B cell (primary cell): Measurements from ENCODE around the gene PRKN. TPM values are rescaled to one million over a fixed set of nuclear protein-coding genes. Genes with fewer than 3 reads are reported as not detected.

Experiments
- ATAC-seq: fragments of 200-7000 bp; cut with Tn5 transposase; one replicate; pipeline ENCODE4 v1.10.0; 2021; ENCODE audit warnings: low read depth, mild to moderate bottlenecking, moderate number of reproducible peaks, moderate library complexity
- CTCF ChIA-PET: fragments of 350-600 bp; sonication (Branson Sonifier 250); formaldehyde crosslinking; loops from one replicate; lab custom pipeline; 2021; ENCODE audit warnings: antibody characterized with exemption, inconsistent platforms; lab: Charles Lee
- POLR2A ChIA-PET: fragments of 350-600 bp; sonication (Branson Sonifier 250); formaldehyde crosslinking; loops from one replicate; lab custom pipeline; 2021; ENCODE audit warnings: antibody characterized with exemption; lab: Charles Lee
- DNase-seq: peaks from one replicate; pipeline ENCODE4 v3.0.0; 2013
- H2AFZ ChIP-seq: 2 replicates; pipeline ENCODE4 v1.6.1; 2012; ENCODE audit warnings: mild to moderate bottlenecking, low read depth, low read length; ENCODE audit not compliant: insufficient read depth, poor library complexity, severe bottlenecking
- H3K27ac ChIP-seq, 2 donors: 1 replicate in 1 of 2; 2 replicates in 1 of 2; pipeline ENCODE4 v1.5.1; 2012 to 2013; ENCODE audit warnings: low read length in 2 of 2, mild to moderate bottlenecking in 2 of 2, moderate library complexity in 1 of 2
- H3K27me3 ChIP-seq, 4 experiments: fragments of 200-600 bp in 1 of 4; sonication (generic) in 1 of 4; replicated peaks in 1 of 4; 1 replicate in 2 of 4; 2 replicates in 2 of 4; pipeline versions ENCODE4 v1.6.1 to v1.7.0; 2013 to 2016; ENCODE audit warnings: low read length in 3 of 4, mild to moderate bottlenecking in 2 of 4, mixed read lengths in 1 of 4, moderate library complexity in 1 of 4; ENCODE audit not compliant: insufficient read depth in 4 of 4, control insufficient read depth in 3 of 4; ENCODE audit errors: control extremely low read depth in 1 of 4
- H3K36me3 ChIP-seq, 2 experiments: replicated peaks in 1 of 2; 1 replicate in 1 of 2; 2 replicates in 1 of 2; pipeline versions ENCODE4 v1.6.1 to v1.7.1; 2013; ENCODE audit warnings: low read length in 1 of 2; ENCODE audit not compliant: insufficient read depth in 2 of 2, control insufficient read depth in 1 of 2; ENCODE audit errors: control extremely low read depth in 1 of 2, extremely low read depth in 1 of 2
- H3K4me1 ChIP-seq, 2 donors: fragments of 200-600 bp in 1 of 2; sonication (generic) in 1 of 2; 1 replicate in 1 of 2; 2 replicates in 1 of 2; pipeline versions ENCODE4 v1.5.1 to v1.6.1; 2013 to 2017; ENCODE audit warnings: low read length in 2 of 2; ENCODE audit not compliant: control insufficient read depth in 2 of 2, insufficient read depth in 2 of 2
- H3K4me2 ChIP-seq: replicated peaks from 2 replicates; pipeline ENCODE3; 2012; ENCODE audit warnings: mild to moderate bottlenecking, low read depth, low read length; ENCODE audit not compliant: poor library complexity, severe bottlenecking
- H3K4me3 ChIP-seq, 5 experiments: fragments of 200-600 bp in 1 of 5; sonication (generic) in 1 of 5; 1 replicate in 3 of 5; 2 replicates in 2 of 5; pipeline versions ENCODE4 v1.5.1 to v1.7.0; 2011 to 2016; ENCODE audit warnings: low read length in 4 of 5, mild to moderate bottlenecking in 4 of 5, low read depth in 2 of 5, control low read depth in 1 of 5, moderate library complexity in 1 of 5; ENCODE audit not compliant: insufficient read depth in 1 of 5; ENCODE audit errors: control extremely low read depth in 1 of 5, extremely low read depth in 1 of 5
- H3K79me2 ChIP-seq: fragments of 200-600 bp; sonication (generic); one replicate; pipeline ENCODE4 v1.6.0; 2016; ENCODE audit warnings: low read length; ENCODE audit not compliant: control insufficient read depth, insufficient read depth
- H3K9ac ChIP-seq: fragments of 200-600 bp; sonication (generic); 2 replicates; pipeline ENCODE4 v1.6.1; 2017; ENCODE audit warnings: mild to moderate bottlenecking, low read length, moderate library complexity
- H3K9me3 ChIP-seq, 3 donors: one replicate each; pipeline versions ENCODE4 v1.6.1 to v1.7.1; 2013; ENCODE audit warnings: low read length in 2 of 3; ENCODE audit not compliant: control insufficient read depth in 2 of 3, insufficient read depth in 1 of 3; ENCODE audit errors: control extremely low read depth in 1 of 3
- H4K20me1 ChIP-seq: 2 replicates; pipeline ENCODE4 v1.6.0; 2012; ENCODE audit warnings: mild to moderate bottlenecking, low read length; ENCODE audit not compliant: insufficient read depth, control insufficient read depth, poor library complexity, severe bottlenecking
- H3K27ac Mint-ChIP-seq: one replicate; pipeline ENCODE4 v1.8.0; 2021; ENCODE audit warnings: mixed read lengths
- H3K27me3 Mint-ChIP-seq: one replicate; pipeline ENCODE4 v1.8.0; 2021; ENCODE audit warnings: mixed read lengths
- H3K4me1 Mint-ChIP-seq: one replicate; pipeline ENCODE4 v1.8.0; 2021; ENCODE audit warnings: mixed read lengths
- H3K4me3 Mint-ChIP-seq: one replicate; pipeline ENCODE4 v1.8.0; 2021; ENCODE audit warnings: mixed read lengths
- H3K9me3 Mint-ChIP-seq: one replicate; pipeline ENCODE4 v1.8.0; 2022; ENCODE audit warnings: mixed read lengths; ENCODE audit not compliant: insufficient read depth
- CTCF ChIP-seq: fragments of 200-600 bp; IDR thresholded peaks from one replicate; pipeline ENCODE4 v1.8.0; 2022; ENCODE audit warnings: antibody characterized with exemption, mild to moderate bottlenecking
- EZH2 ChIP-seq: IDR thresholded peaks from 2 replicates; pipeline ENCODE4 v1.6.1; 2012; ENCODE audit warnings: borderline replicate concordance, low read depth, mild to moderate bottlenecking, moderate library complexity, low read length; ENCODE audit not compliant: insufficient read depth, poor library complexity, severe bottlenecking
- WGBS: methylation state at CpG from one replicate; pipeline ENCODE4 v1.1.5; 2013; ENCODE audit warnings: missing lambda C conversion rate; ENCODE audit not compliant: insufficient coverage; 5-methylcytosine and 5-hydroxymethylcytosine counted together
- intact Hi-C: fragments of 100-400 bp; cut with micrococcal nuclease; formaldehyde crosslinking; loops from one replicate; pipeline ENCODE4 v1.10.0; 2022
- polyA plus RNA-seq: library from polyadenylated mRNA; depleted of rRNA; stranded (reverse); fragments of >200 nt; gene quantifications from 2 replicates; pipeline ENCODE4 v1.2.3, GENCODE V29; 2012
- total RNA-seq, 2 donors: library from RNA; stranded (reverse); fragments of 120-200 nt in 1 of 2; gene quantifications; 1 replicate in 1 of 2; 2 replicates in 1 of 2; pipeline versions ENCODE4 v1.2.3 to v1.2.4, GENCODE V29; 2013 to 2022

The PRKN gene
- total and polyA plus RNA-seq, 2 donors (not counting 1 experiment from before 2014, with no cell fraction given), result 1.6 to 6.2 TPM

- intact Hi-C loops, result no loop called here
- peaks cover 12% of the 10 kb centered on the region for H3K9me3 Mint-ChIP-seq
- POLR2A ChIA-PET, result no interaction called here
Measured at GRCh38 chr6:162344646-162345010, 382.9 kb downstream of the PRKN start.

More at GRCh38 chr6:162344646-162345010, 382.9 kb downstream of the PRKN start:
- H3K4me1 Mint-ChIP-seq, result no peaks in the 10 kb centered on the region
- Histone ChIP-seq H3K79me2 (no peaks in the 10 kb centered on the region), H3K4me3 (no peak overlapping the region), H3K27me3 (no peaks in the 10 kb centered on the region), H2AFZ (no peak overlapping the region), H3K4me2 (no peak overlapping the region), H3K9ac (no peak overlapping the region), H3K27ac (no peak overlapping the region), H3K36me3 (no peaks in the 10 kb centered on the region), H4K20me1 (no peaks in the 10 kb centered on the region), H3K4me1 (no peaks in the 10 kb centered on the region), H3K9me3 (no peaks in the 10 kb centered on the region)
- no peak for DNase-seq
- CTCF ChIA-PET, result no interaction called here
- no peak overlapping the region for H3K4me3 Mint-ChIP-seq
- H3K27me3 Mint-ChIP-seq, result no peaks in the 10 kb centered on the region
- WGBS, result no CpG with 5 or more reads among the region's 2 CpGs
- ATAC-seq, result no peak
- H3K27ac Mint-ChIP-seq, result no peak overlapping the region
- TF ChIP-seq CTCF, result no peak
- TF ChIP-seq EZH2, result no peak
